SK-N-SH (cell line): ENCODE data around the gene MRPS18A. TPM values are rescaled to one million over a fixed set of nuclear protein-coding genes. Genes with fewer than 3 reads are reported as not detected.

ENCODE experiments used
- CTCF ChIA-PET: fragments of 300-600, 350-600 bp; formaldehyde crosslinking; extraction: SDS; loops from one replicate; lab custom pipeline; 2021; lab: Yijun Ruan, JAX
- POLR2A ChIA-PET: fragments of 350-600 bp; sonication (Branson Sonifier 250); formaldehyde crosslinking; extraction: SDS; loops from one replicate; lab custom pipeline; 2020; ENCODE audit warnings: antibody characterized with exemption, inconsistent platforms; lab: Yijun Ruan, JAX
- DNase-seq: peaks from one replicate; pipeline ENCODE4 v3.0.0; 2012
- H2AFZ ChIP-seq: fragments of 200-600 bp; sonication (generic); 2 replicates; pipeline ENCODE4 v1.8.1; 2016; ENCODE audit warnings: antibody characterized with exemption, mild to moderate bottlenecking, low read depth
- H3F3A ChIP-seq: fragments of 200-600 bp; sonication (generic); replicated peaks from 2 replicates; pipeline ENCODE3; 2016; ENCODE audit warnings: antibody characterized with exemption, mild to moderate bottlenecking; ENCODE audit not compliant: insufficient read depth
- H3K27ac ChIP-seq, 2 experiments: fragments of 200-500 bp in 1 of 2; fragments of 200-600 bp in 1 of 2; sonication (Bioruptor generic) in 1 of 2; sonication (generic), shearing (Covaris generic) in 1 of 2; 2 replicates each; pipeline versions ENCODE4 v1.5.1 to v1.6.1; 2014 to 2016; ENCODE audit warnings: low read depth in 2 of 2, inconsistent platforms in 1 of 2, low read length in 1 of 2, mild to moderate bottlenecking in 1 of 2, mixed read lengths in 1 of 2
- H3K27me3 ChIP-seq: fragments of 200-600 bp; sonication (generic), shearing (Covaris generic); 2 replicates; pipeline ENCODE4 v1.6.1; 2016; ENCODE audit warnings: mixed run types; ENCODE audit not compliant: insufficient read depth
- H3K36me3 ChIP-seq, 2 experiments: fragments of 200-500 bp in 1 of 2; fragments of 200-600 bp in 1 of 2; sonication (Bioruptor generic) in 1 of 2; sonication (generic) in 1 of 2; replicated peaks in 1 of 2; 2 replicates each; pipeline versions ENCODE3 to v1.5.1; 2014 to 2016; ENCODE audit warnings: low read length in 1 of 2, mild to moderate bottlenecking in 1 of 2; ENCODE audit not compliant: insufficient read depth in 2 of 2, control insufficient read depth in 1 of 2
- H3K4me1 ChIP-seq, 2 experiments: fragments of 200-500 bp in 1 of 2; fragments of 200-600 bp in 1 of 2; sonication (Bioruptor generic) in 1 of 2; sonication (generic), shearing (Covaris generic) in 1 of 2; 2 replicates each; pipeline versions ENCODE4 v1.5.1 to v1.6.1; 2014 to 2016; ENCODE audit warnings: low read depth in 1 of 2, low read length in 1 of 2, mixed run types in 1 of 2; ENCODE audit not compliant: insufficient read depth in 2 of 2, control insufficient read depth in 1 of 2
- H3K4me2 ChIP-seq: fragments of 200-600 bp; sonication (generic), shearing (Covaris generic); 2 replicates; pipeline ENCODE4 v1.6.1; 2017; ENCODE audit warnings: mixed run types
- H3K4me3 ChIP-seq, 2 experiments: fragments of 200-500 bp in 1 of 2; fragments of 200-600 bp in 1 of 2; sonication (Bioruptor generic) in 1 of 2; sonication (generic), shearing (Covaris generic) in 1 of 2; 2 replicates each; pipeline versions ENCODE4 v1.5.1 to v1.8.1; 2014 to 2016; ENCODE audit warnings: low read depth in 2 of 2, inconsistent platforms in 1 of 2, low read length in 1 of 2, mild to moderate bottlenecking in 1 of 2, mixed read lengths in 1 of 2, moderate library complexity in 1 of 2
- H3K79me2 ChIP-seq: fragments of 200-600 bp; sonication (generic); 2 replicates; pipeline ENCODE4 v1.8.1; 2017; ENCODE audit warnings: mild to moderate bottlenecking; ENCODE audit not compliant: insufficient read depth
- H3K9ac ChIP-seq: fragments of 200-600 bp; sonication (generic); 2 replicates; pipeline ENCODE4 v1.6.1; 2017; ENCODE audit warnings: mixed run types
- H3K9me2 ChIP-seq: fragments of 200-600 bp; sonication (generic); 2 replicates; pipeline ENCODE4 v1.6.1; 2017; ENCODE audit warnings: mixed run types
- H3K9me3 ChIP-seq: fragments of 200-600 bp; sonication (generic); 2 replicates; pipeline ENCODE4 v1.6.1; 2017; ENCODE audit warnings: mixed run types, mild to moderate bottlenecking, moderate library complexity
- H4K20me1 ChIP-seq: fragments of 200-600 bp; sonication (generic); 2 replicates; pipeline ENCODE4 v1.6.1; 2017; ENCODE audit warnings: mild to moderate bottlenecking, mixed run types; ENCODE audit not compliant: insufficient read depth
- FOXJ3 ChIP-seq: sonication (generic); formaldehyde crosslinking; IDR thresholded peaks from 2 replicates; pipeline ENCODE4 v1.5.1; 2020; ENCODE audit warnings: mild to moderate bottlenecking, missing genetic modification reagents
- GABPA ChIP-seq: IDR thresholded peaks from 2 replicates; pipeline ENCODE4 v1.4.0; 2012; ENCODE audit warnings: low read depth, mild to moderate bottlenecking
- MXI1 ChIP-seq: IDR thresholded peaks from 2 replicates; pipeline ENCODE4 v1.6.1; 2012; ENCODE audit warnings: mild to moderate bottlenecking, low read depth, low read length, improper control_type of control experiment
- NRF1 ChIP-seq: IDR thresholded peaks from 2 replicates; pipeline ENCODE4 v1.6.1; 2012; ENCODE audit warnings: low read depth, mild to moderate bottlenecking, low read length
- RAD21 ChIP-seq: IDR thresholded peaks from 2 replicates; pipeline ENCODE4 v1.6.1; 2012; ENCODE audit warnings: mild to moderate bottlenecking, low read length
- REST ChIP-seq: IDR thresholded peaks from 2 replicates; pipeline ENCODE4 v1.6.1; 2012; ENCODE audit warnings: mild to moderate bottlenecking, low read depth, low read length, moderate library complexity
- RXRA ChIP-seq: IDR thresholded peaks from 2 replicates; pipeline ENCODE4 v1.4.0; 2012; ENCODE audit warnings: low read depth, mild to moderate bottlenecking, borderline replicate concordance
- SMC3 ChIP-seq: IDR thresholded peaks from 2 replicates; pipeline ENCODE4 v1.6.1; 2012; ENCODE audit warnings: low read depth, low read length, improper control_type of control experiment
- WGBS: methylation state at CpG from one replicate; pipeline ENCODE4 v1.1.6; 2017; ENCODE audit warnings: low lambda C conversion rate; 5-methylcytosine and 5-hydroxymethylcytosine counted together
- polyA plus RNA-seq, 3 experiments: library from polyadenylated mRNA; depleted of rRNA; stranded (reverse); fragments of >200 nt; gene quantifications; 2 replicates each; pipeline ENCODE4 v1.2.3, GENCODE V29; 2012
- TF ChIP-seq, protein P1 (sequence below): IDR thresholded peaks from 2 replicates; pipeline ENCODE4 v1.4.0; 2012; ENCODE audit warnings: low read depth, borderline replicate concordance
- TF ChIP-seq, protein P2 (sequence below): fragments of 200-600 bp; sonication (generic); IDR thresholded peaks from 2 replicates; pipeline ENCODE4 v1.6.1; 2017; ENCODE audit warnings: antibody characterized with exemption, mild to moderate bottlenecking, moderate library complexity
- TF ChIP-seq, protein P3 (sequence below): IDR thresholded peaks from 2 replicates; pipeline ENCODE4; 2012

MRPS18A gene
- polyA plus RNA-seq, 1 of the 3 experiments (the other 2 are of a cell fraction), result 57.0 TPM

DNA sequence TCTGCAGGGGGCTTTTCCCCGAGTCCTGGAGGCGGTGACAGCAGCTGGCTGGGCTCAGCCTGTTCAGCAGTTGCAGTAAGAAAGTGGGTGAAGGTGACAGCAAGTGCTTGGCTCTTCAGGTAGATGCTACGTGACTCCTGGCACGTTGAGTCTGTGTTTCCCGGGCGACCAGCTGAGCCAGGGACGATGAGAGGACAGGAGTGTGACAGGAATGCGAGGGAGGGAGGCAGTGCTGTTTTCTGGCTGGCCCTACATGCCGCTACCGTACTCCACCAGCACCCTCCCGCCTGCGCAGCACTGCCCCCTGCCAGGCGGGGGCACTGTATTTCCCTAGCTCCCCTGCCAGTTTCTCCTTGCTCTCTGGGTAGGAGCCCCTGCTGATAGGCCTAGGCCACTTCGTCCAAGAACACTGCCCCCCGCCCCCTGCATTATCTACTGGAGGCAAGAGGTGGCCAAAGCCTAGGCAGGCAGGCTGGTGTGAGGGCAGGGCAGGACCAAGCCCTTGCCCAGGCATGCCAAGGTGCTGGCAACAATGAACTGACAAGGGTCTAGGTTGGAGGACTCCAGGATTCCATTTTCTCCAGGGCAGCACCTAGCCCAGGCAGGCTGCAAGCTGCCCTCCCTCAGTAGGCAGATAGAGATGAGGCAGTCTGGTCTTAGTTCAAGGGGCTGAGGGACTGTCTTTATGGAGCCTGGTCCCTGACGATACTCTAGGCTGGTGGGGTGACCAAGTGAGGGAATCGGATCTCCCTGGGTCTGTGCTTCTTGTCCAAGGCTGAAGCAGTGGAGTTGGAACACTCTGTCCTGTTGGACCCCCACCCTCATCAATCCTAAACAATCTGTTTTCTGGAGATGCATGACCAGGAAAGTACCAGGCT lies 19.2 kb downstream of the MRPS18A start:
- H3K9ac ChIP-seq, result no peak overlapping the region
- POLR2A ChIA-PET, result interaction anchor here (2.4 to 6.3 kb wide), 2 partner anchors 101 to 273 kb away, joined by 5 to 33 read pairs; partner anchors contain the start of gene VEGFA

More for the DNA sequence above, 19.2 kb downstream of the MRPS18A start:
- Histone ChIP-seq H3K4me1 (peaks cover 0 to 29% of the 10 kb centered on the region in 2 experiments; a peak in 1 of 4 replicates), H3K36me3 (peaks cover 0 to 21% of the 10 kb centered on the region in 2 experiments), H3K27me3 (no peaks in the 10 kb centered on the region), H2AFZ (no peak overlapping the region), H3K27ac (peak overlapping the region in 1 of 2 experiments; percentile 51; a peak in 1 of 4 replicates), H3F3A (peaks cover 13% of the 10 kb centered on the region), H3K79me2 (no peaks in the 10 kb centered on the region), H3K9me2 (no peaks in the 10 kb centered on the region), H3K4me2 (0 out of 2 replicates have a peak overlapping the region, but pooled peaks have one; percentile 51), H3K4me3 (no peak overlapping the region), H3K9me3 (no peaks in the 10 kb centered on the region), H4K20me1 (no peaks in the 10 kb centered on the region)
- WGBS, result 43% methylated on average over 8 of the region's 17 CpGs
- no peak for TF ChIP-seq FOXJ3
- TF ChIP-seq MXI1, result no peak
- TF ChIP-seq, protein P1, sequence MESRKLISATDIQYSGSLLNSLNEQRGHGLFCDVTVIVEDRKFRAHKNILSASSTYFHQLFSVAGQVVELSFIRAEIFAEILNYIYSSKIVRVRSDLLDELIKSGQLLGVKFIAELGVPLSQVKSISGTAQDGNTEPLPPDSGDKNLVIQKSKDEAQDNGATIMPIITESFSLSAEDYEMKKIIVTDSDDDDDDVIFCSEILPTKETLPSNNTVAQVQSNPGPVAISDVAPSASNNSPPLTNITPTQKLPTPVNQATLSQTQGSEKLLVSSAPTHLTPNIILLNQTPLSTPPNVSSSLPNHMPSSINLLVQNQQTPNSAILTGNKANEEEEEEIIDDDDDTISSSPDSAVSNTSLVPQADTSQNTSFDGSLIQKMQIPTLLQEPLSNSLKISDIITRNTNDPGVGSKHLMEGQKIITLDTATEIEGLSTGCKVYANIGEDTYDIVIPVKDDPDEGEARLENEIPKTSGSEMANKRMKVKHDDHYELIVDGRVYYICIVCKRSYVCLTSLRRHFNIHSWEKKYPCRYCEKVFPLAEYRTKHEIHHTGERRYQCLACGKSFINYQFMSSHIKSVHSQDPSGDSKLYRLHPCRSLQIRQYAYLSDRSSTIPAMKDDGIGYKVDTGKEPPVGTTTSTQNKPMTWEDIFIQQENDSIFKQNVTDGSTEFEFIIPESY, result peak; percentile 56; the same call in 1 of the 2 replicates
- no peak for TF ChIP-seq NRF1
- 0 out of 2 replicates have a peak, but pooled peaks have one; percentile 13 for TF ChIP-seq RAD21
- TF ChIP-seq, protein P2, sequence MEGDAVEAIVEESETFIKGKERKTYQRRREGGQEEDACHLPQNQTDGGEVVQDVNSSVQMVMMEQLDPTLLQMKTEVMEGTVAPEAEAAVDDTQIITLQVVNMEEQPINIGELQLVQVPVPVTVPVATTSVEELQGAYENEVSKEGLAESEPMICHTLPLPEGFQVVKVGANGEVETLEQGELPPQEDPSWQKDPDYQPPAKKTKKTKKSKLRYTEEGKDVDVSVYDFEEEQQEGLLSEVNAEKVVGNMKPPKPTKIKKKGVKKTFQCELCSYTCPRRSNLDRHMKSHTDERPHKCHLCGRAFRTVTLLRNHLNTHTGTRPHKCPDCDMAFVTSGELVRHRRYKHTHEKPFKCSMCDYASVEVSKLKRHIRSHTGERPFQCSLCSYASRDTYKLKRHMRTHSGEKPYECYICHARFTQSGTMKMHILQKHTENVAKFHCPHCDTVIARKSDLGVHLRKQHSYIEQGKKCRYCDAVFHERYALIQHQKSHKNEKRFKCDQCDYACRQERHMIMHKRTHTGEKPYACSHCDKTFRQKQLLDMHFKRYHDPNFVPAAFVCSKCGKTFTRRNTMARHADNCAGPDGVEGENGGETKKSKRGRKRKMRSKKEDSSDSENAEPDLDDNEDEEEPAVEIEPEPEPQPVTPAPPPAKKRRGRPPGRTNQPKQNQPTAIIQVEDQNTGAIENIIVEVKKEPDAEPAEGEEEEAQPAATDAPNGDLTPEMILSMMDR, result peak; percentile 50
- TF ChIP-seq GABPA, result no peak
- TF ChIP-seq, protein P3, sequence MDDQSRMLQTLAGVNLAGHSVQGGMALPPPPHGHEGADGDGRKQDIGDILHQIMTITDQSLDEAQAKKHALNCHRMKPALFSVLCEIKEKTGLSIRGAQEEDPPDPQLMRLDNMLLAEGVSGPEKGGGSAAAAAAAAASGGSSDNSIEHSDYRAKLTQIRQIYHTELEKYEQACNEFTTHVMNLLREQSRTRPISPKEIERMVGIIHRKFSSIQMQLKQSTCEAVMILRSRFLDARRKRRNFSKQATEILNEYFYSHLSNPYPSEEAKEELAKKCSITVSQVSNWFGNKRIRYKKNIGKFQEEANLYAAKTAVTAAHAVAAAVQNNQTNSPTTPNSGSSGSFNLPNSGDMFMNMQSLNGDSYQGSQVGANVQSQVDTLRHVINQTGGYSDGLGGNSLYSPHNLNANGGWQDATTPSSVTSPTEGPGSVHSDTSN, result 0 out of 2 replicates have a peak, but pooled peaks have one; percentile 8
- TF ChIP-seq RXRA, result no peak
- no peak for TF ChIP-seq REST
- TF ChIP-seq SMC3, result peak; percentile 22; the same call in 1 of the 2 replicates
- peak; percentile 76 for DNase-seq
- CTCF ChIA-PET, result interaction anchor here (0.6 to 7.2 kb wide), 47 partner anchors 8 to 620 kb away, joined by 3 to 118 read pairs (median 5); partner anchors contain the start of genes GTPBP2, MAD2L1BP, MRPS18A and RSPH9
